ENCODE data around the gene SLIT3. TPM values are rescaled to one million over a fixed set of nuclear protein-coding genes. Genes with fewer than 3 reads are reported as not detected.
A peak's percentile ranks its signal among the peaks of the same experiment; 100 is the strongest.
"Not testable (repeated sequence)": the region's sequence is repeated elsewhere in the genome, so short reads cannot be mapped to it uniquely, and the experiment has no call there.

The SLIT3 gene
- total RNA-seq, 1 experiment from 2014 or later, result not detected

DNA sequence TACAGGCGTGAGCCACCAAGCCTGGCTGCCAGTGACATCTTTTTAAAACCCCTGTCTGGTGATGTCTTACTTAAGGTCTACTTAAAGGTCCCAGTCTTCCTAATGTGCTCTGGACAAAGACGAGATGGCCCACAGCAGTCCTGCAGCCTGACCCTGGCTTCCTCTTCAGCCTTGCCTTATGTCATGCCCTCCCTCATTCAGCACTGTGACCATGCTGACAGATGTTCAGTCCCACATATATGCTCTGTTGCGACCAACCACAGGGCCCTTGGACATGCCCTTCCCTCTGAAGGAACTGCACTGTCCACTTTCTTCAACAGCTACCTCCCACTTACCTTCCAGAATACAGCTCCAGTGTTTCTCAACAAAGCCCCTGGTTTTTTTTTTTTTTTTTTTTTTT lies 548.9 kb downstream of the SLIT3 start:
- H3K4me2 ChIP-seq (ENCODE audit: low read depth, low read length, poor library complexity, severe bottlenecking), result no peak overlapping the region
- H4K20me1 ChIP-seq (ENCODE audit: insufficient read depth, low read depth, low read length), result no peaks in the 10 kb centered on the region
- H3K27me3 ChIP-seq (ENCODE audit: low read length), result no peaks in the 10 kb centered on the region
- no peak overlapping the region for H2AFZ ChIP-seq (ENCODE audit: low read length)
- no peak overlapping the region for H3K4me3 ChIP-seq (ENCODE audit: low read length)
- H3K79me2 ChIP-seq (ENCODE audit: low read length), result no peaks in the 10 kb centered on the region
- H3K27ac ChIP-seq (ENCODE audit: low read length), result no peak overlapping the region
- no peak overlapping the region for H3K9ac ChIP-seq (ENCODE audit: low read length)
- no peaks in the 10 kb centered on the region for H3K36me3 ChIP-seq (ENCODE audit: insufficient read depth, low read length)
- no peak for DNase-seq
- no peaks in the 10 kb centered on the region for H3K9me3 ChIP-seq (ENCODE audit: low read length)
- peaks cover 3% of the 10 kb centered on the region; the same call in 1 of the 2 replicates for H3K4me1 ChIP-seq (ENCODE audit: low read length)
- no peaks in the 10 kb centered on the region for H3K9me2 ChIP-seq (replicated peaks; ENCODE audit: insufficient read depth, low read length)

- Histone ChIP-seq H3K27me3 (ENCODE audit: low read length) (no peaks in the 10 kb centered on the region), H3K36me3 (ENCODE audit: insufficient read depth, low read length) (no peaks in the 10 kb centered on the region), H4K20me1 (ENCODE audit: insufficient read depth, low read depth, low read length) (no peaks in the 10 kb centered on the region), H3K9me2 (replicated peaks; ENCODE audit: insufficient read depth, low read length) (no peaks in the 10 kb centered on the region), H3K79me2 (ENCODE audit: low read length) (no peaks in the 10 kb centered on the region), H2AFZ (ENCODE audit: low read length) (no peak overlapping the region), H3K9me3 (ENCODE audit: low read length) (no peaks in the 10 kb centered on the region), H3K4me3 (ENCODE audit: low read length) (no peak overlapping the region), H3K4me2 (ENCODE audit: low read depth, low read length, poor library complexity, severe bottlenecking) (no peak overlapping the region), H3K27ac (ENCODE audit: low read length) (no peak overlapping the region), H3K4me1 (ENCODE audit: low read length) (peaks cover 3% of the 10 kb centered on the region; the same call in 1 of the 2 replicates), H3K9ac (ENCODE audit: low read length) (no peak overlapping the region)
- no peak for DNase-seq
These were observed 550.0 kb downstream of the SLIT3 start for GRCh38 chr5:168750926-168751325.

DNA sequence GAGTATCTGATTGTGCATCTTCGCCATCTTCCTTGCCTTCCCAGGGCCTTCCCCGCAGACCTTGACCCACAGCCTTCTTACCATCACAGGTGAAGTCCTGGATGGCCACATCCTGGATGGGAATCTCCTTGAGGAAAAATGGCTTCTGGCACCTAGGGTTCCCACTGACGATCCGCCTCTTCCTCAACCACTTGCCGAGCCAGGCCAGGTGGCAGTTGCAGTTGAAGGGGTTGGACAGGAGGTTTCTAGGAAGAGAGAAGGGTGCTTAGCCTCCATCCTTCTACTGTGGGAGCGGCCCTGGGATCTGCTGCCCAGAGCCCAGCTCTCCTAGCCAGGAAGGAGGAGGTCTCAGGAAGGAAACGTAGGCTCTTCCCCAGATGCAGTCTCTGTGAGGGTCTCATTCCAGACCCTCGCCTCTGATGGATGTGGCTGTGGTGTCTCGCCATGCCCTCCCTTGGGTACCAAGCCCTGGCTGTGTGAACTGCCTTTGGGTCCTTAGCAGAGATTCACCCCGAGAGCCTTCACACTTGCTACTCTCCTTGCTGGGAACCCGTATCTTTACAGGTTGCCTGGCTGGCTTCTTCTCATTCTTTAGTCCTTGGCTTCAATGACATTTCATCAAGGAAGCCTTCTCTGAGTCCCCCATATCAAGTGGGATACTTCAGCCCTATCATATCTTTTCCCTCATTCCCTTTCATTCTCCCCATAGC lies 551.4 kb downstream of the SLIT3 start:
- H3K4me3 ChIP-seq (ENCODE audit: low read length), result no peak overlapping the region
- no peak overlapping the region for H3K4me2 ChIP-seq (ENCODE audit: low read depth, low read length, poor library complexity, severe bottlenecking)
- no peak overlapping the region for H3K27ac ChIP-seq (ENCODE audit: low read length)
- H3K9me3 ChIP-seq (ENCODE audit: low read length), result no peaks in the 10 kb centered on the region
- H3K4me1 ChIP-seq (ENCODE audit: low read length), result peaks cover 3% of the 10 kb centered on the region; the same call in 1 of the 2 replicates
- no peaks in the 10 kb centered on the region for H3K27me3 ChIP-seq (ENCODE audit: low read length)
- H3K79me2 ChIP-seq (ENCODE audit: low read length), result no peaks in the 10 kb centered on the region
- no peaks in the 10 kb centered on the region for H3K36me3 ChIP-seq (ENCODE audit: insufficient read depth, low read length)
- no peak overlapping the region for H2AFZ ChIP-seq (ENCODE audit: low read length)
- DNase-seq, result no peak
- no peaks in the 10 kb centered on the region for H3K9me2 ChIP-seq (replicated peaks; ENCODE audit: insufficient read depth, low read length)
- no peak overlapping the region for H3K9ac ChIP-seq (ENCODE audit: low read length)
- no peaks in the 10 kb centered on the region for H4K20me1 ChIP-seq (ENCODE audit: insufficient read depth, low read depth, low read length)

- H3K79me2 ChIP-seq (ENCODE audit: low read length), result no peaks in the 10 kb centered on the region
- no peak overlapping the region for H3K4me3 ChIP-seq (ENCODE audit: low read length)
- H3K4me2 ChIP-seq (ENCODE audit: low read depth, low read length, poor library complexity, severe bottlenecking), result no peak overlapping the region
- H2AFZ ChIP-seq (ENCODE audit: low read length), result no peak overlapping the region
- no peak overlapping the region for H3K9ac ChIP-seq (ENCODE audit: low read length)
- peaks cover 3% of the 10 kb centered on the region; the same call in 1 of the 2 replicates for H3K4me1 ChIP-seq (ENCODE audit: low read length)
- H4K20me1 ChIP-seq (ENCODE audit: insufficient read depth, low read depth, low read length), result no peaks in the 10 kb centered on the region
- DNase-seq, result peak; percentile 90
- no peaks in the 10 kb centered on the region for H3K36me3 ChIP-seq (ENCODE audit: insufficient read depth, low read length)
- no peak overlapping the region for H3K27ac ChIP-seq (ENCODE audit: low read length)
- no peaks in the 10 kb centered on the region for H3K27me3 ChIP-seq (ENCODE audit: low read length)
- no peaks in the 10 kb centered on the region for H3K9me3 ChIP-seq (ENCODE audit: low read length)
- H3K9me2 ChIP-seq (replicated peaks; ENCODE audit: insufficient read depth, low read length), result no peaks in the 10 kb centered on the region
These were observed 552.8 kb downstream of the SLIT3 start for GRCh38 chr5:168747987-168748777.

GRCh38 chr5:168746893-168747640 lies 553.9 kb downstream of the SLIT3 start:
- Histone ChIP-seq H3K79me2 (ENCODE audit: low read length) (no peaks in the 10 kb centered on the region), H3K9me3 (ENCODE audit: low read length) (no peaks in the 10 kb centered on the region), H3K9ac (ENCODE audit: low read length) (no peak overlapping the region), H4K20me1 (ENCODE audit: insufficient read depth, low read depth, low read length) (no peaks in the 10 kb centered on the region), H3K4me2 (ENCODE audit: low read depth, low read length, poor library complexity, severe bottlenecking) (no peak overlapping the region), H3K36me3 (ENCODE audit: insufficient read depth, low read length) (no peaks in the 10 kb centered on the region), H3K4me1 (ENCODE audit: low read length) (peaks cover 3% of the 10 kb centered on the region; the same call in 1 of the 2 replicates), H3K27me3 (ENCODE audit: low read length) (no peaks in the 10 kb centered on the region), H3K4me3 (ENCODE audit: low read length) (no peak overlapping the region), H3K27ac (ENCODE audit: low read length) (no peak overlapping the region), H2AFZ (ENCODE audit: low read length) (no peak overlapping the region), H3K9me2 (replicated peaks; ENCODE audit: insufficient read depth, low read length) (no peaks in the 10 kb centered on the region)
- DNase-seq, result no peak

GRCh38 chr5:168746126-168746892 lies 554.6 kb downstream of the SLIT3 start:
- not testable (repeated sequence) for H4K20me1 ChIP-seq (ENCODE audit: insufficient read depth, low read depth, low read length); H3K9ac ChIP-seq (ENCODE audit: low read length); H3K9me3 ChIP-seq (ENCODE audit: low read length)

GRCh38 chr5:168743617-168744016 lies 557.3 kb downstream of the SLIT3 start:
- Histone ChIP-seq H3K27me3 (ENCODE audit: low read length) (no peaks in the 10 kb centered on the region), H3K4me2 (ENCODE audit: low read depth, low read length, poor library complexity, severe bottlenecking) (no peak overlapping the region), H3K9me3 (ENCODE audit: low read length) (no peaks in the 10 kb centered on the region), H4K20me1 (ENCODE audit: insufficient read depth, low read depth, low read length) (no peaks in the 10 kb centered on the region), H3K79me2 (ENCODE audit: low read length) (no peaks in the 10 kb centered on the region), H3K9ac (ENCODE audit: low read length) (no peak overlapping the region), H3K27ac (ENCODE audit: low read length) (no peak overlapping the region), H3K4me3 (ENCODE audit: low read length) (no peak overlapping the region), H3K9me2 (replicated peaks; ENCODE audit: insufficient read depth, low read length) (no peaks in the 10 kb centered on the region), H2AFZ (ENCODE audit: low read length) (no peak overlapping the region), H3K4me1 (ENCODE audit: low read length) (peaks cover 3% of the 10 kb centered on the region; the same call in 1 of the 2 replicates), H3K36me3 (ENCODE audit: insufficient read depth, low read length) (no peaks in the 10 kb centered on the region)
- no peak for DNase-seq

More at GRCh38 chr5:168746126-168746892, 554.6 kb downstream of the SLIT3 start:
- not testable (repeated sequence) for H3K27ac ChIP-seq (ENCODE audit: low read length); H2AFZ ChIP-seq (ENCODE audit: low read length); H3K27me3 ChIP-seq (ENCODE audit: low read length); H3K9me2 ChIP-seq (replicated peaks; ENCODE audit: insufficient read depth, low read length); DNase-seq; H3K79me2 ChIP-seq (ENCODE audit: low read length); H3K4me1 ChIP-seq (ENCODE audit: low read length); H3K4me3 ChIP-seq (ENCODE audit: low read length); H3K4me2 ChIP-seq (ENCODE audit: low read depth, low read length, poor library complexity, severe bottlenecking); H3K36me3 ChIP-seq (ENCODE audit: insufficient read depth, low read length)

Measured in Karpas-422 (cell line).